Myometrial cell (primary cell): ENCODE measurements around the gene RBM46. TPM values are rescaled to one million over a fixed set of nuclear protein-coding genes. Genes with fewer than 3 reads are reported as not detected.

ENCODE experiments used
- total RNA-seq: library from RNA; depleted of rRNA; stranded (reverse); fragments of >200 nt; gene quantifications from 2 replicates; pipeline ENCODE4 v1.2.3, GENCODE V29; 2015

The RBM46 gene, protein sequence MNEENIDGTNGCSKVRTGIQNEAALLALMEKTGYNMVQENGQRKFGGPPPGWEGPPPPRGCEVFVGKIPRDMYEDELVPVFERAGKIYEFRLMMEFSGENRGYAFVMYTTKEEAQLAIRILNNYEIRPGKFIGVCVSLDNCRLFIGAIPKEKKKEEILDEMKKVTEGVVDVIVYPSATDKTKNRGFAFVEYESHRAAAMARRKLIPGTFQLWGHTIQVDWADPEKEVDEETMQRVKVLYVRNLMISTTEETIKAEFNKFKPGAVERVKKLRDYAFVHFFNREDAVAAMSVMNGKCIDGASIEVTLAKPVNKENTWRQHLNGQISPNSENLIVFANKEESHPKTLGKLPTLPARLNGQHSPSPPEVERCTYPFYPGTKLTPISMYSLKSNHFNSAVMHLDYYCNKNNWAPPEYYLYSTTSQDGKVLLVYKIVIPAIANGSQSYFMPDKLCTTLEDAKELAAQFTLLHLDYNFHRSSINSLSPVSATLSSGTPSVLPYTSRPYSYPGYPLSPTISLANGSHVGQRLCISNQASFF
- not detected in 2 replicates for total RNA-seq

DNA sequence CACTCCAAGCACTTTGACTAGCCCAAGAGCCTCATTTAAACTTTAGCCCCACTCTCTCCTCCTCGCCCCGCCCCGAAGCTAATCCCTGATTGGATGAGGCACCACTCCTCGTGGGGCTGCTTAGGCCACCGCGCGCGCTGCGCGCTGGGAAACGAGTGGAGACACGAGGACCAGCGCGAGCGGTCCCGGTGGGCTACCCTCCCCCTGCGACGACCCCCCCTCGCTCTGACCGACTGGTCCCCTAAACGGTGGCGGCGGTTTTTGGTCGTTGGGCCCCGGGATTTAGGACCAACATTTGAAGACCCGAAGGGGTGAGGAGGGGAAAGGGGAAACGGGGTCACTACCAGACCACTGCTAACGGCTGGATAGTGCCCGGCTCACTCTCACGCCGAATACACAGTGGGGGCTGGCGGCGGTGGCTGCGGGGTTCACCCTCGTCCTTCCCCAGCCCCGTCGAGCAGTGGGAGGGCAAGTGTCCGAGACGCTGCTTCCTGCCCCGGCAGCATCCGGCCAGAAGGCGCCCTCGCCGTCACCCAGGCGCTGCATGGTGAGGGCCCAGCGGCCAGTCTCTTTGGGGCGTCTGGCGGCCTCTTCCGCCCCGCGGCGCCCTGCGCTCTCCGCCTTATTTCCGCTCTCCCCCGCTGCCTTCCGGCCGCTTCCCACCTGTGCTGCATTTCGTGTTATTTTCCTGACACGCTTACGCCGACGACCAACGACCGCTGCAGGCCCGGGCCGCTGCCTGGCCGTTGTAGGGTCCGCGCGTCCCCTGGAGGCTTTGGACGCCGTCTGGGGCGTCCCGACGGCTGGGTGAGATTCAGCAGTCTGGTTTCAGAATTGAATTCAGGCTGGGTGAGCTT lies at the start of gene RBM46:
TSS of gene RBM46 (plus strand) at position 147 of the 857 bp plus-strand sequence. CDS start 15,481 bp downstream, outside the sequence.

DNA sequence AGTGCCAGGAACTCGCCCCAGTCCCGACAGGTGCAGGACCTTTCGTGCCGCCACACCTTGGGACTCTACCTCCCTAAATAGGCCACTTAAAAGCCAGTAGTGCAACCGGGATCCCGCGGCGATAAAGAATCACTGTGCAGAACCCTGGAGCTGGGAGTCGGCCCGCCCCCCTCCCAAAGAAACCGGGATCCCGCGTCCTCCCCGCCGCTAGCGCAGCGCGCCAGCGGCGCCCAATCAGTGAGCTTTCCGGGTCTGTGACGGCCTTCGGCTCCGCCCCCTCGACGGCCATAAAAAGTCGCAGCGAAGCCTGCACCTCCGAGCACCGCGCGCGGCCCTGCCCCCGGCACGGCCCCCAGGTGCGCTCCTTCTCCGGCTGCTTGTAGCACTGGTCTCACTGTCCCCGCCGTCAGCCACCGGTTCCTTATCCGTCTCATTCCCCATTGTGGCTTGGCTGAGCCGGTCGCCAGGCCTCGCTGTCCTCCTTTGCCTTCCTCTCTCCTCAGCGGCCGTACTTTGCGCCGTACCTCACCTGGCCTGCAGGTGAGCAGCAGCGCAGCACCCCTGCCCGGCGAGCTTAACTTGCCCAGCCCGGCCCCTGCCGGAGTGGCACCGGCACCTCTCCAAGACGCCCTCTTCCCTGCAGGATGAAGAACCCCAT lies 37.3 kb upstream of the RBM46 start, which contains the start of gene LRAT:
TSS of gene LRAT (plus strand) at position 318 of the 658 bp plus-strand sequence. CDS start at position 645, 327 bp downstream.

Other genes with a start within 250 kb of the RBM46 start
- gene PLRG1, start 230.9 kb upstream of the RBM46 start, total RNA-seq = 64.7 and 106 TPM in 2 replicates
- gene FGB, start 218.3 kb upstream of the RBM46 start, total RNA-seq = 0.86 and 1.9 TPM in 2 replicates
- not detected in 2 replicates for gene FGA, start 190.5 kb upstream of the RBM46 start, total RNA-seq
- 3.2 and 7.2 TPM in 2 replicates for gene FGG, start 168.6 kb upstream of the RBM46 start, total RNA-seq
- not detected in 2 replicates for gene LRAT, start 37.3 kb upstream of the RBM46 start, total RNA-seq